Measurements from ENCODE around the gene MALAT1. TPM values are rescaled to one million over a fixed set of nuclear protein-coding genes. Genes with fewer than 3 reads are reported as not detected.
"Not testable (repeated sequence)": the region's sequence is repeated elsewhere in the genome, so short reads cannot be mapped to it uniquely, and the experiment has no call there.

Gene MALAT1
- 100 to 1,000 TPM; 155 to 454 (median 226) TPM for polyA plus RNA-seq
- long read RNA-seq, donor 1, full-length matches to known transcripts: 3,107 of 3,107 reads
- long read RNA-seq, donor 1, partial matches to known transcripts: 0 of 3,107 reads
- long read RNA-seq, donor 1, other reads (novel, unspliced or antisense): 0 of 3,107 reads
- long read RNA-seq, donor 2, full-length matches to known transcripts: 995 of 995 reads
- long read RNA-seq, donor 2, partial matches to known transcripts: 0 of 995 reads
- long read RNA-seq, donor 2, other reads (novel, unspliced or antisense): 0 of 995 reads
- long read RNA-seq, donor 3, full-length matches to known transcripts: 2,394 of 2,394 reads
- long read RNA-seq, donor 3, partial matches to known transcripts: 0 of 2,394 reads
- long read RNA-seq, donor 3, other reads (novel, unspliced or antisense): 0 of 2,394 reads
- long read RNA-seq, donor 4, full-length matches to known transcripts: 83 of 83 reads
- long read RNA-seq, donor 4, partial matches to known transcripts: 0 of 83 reads
- long read RNA-seq, donor 4, other reads (novel, unspliced or antisense): 0 of 83 reads
- long read RNA-seq, donor 5, full-length matches to known transcripts: 690 of 690 reads
- long read RNA-seq, donor 5, partial matches to known transcripts: 0 of 690 reads
- long read RNA-seq, donor 5, other reads (novel, unspliced or antisense): 0 of 690 reads
- long read RNA-seq, donor 6, full-length matches to known transcripts: 1,282 of 1,282 reads
- long read RNA-seq, donor 6, partial matches to known transcripts: 0 of 1,282 reads
- long read RNA-seq, donor 6, other reads (novel, unspliced or antisense): 0 of 1,282 reads
- long read RNA-seq, donor 7: 0 reads
- long read RNA-seq, donor 8, full-length matches to known transcripts: 306 of 306 reads
- long read RNA-seq, donor 8, partial matches to known transcripts: 0 of 306 reads
- long read RNA-seq, donor 8, other reads (novel, unspliced or antisense): 0 of 306 reads
- long read RNA-seq, donor 9, full-length matches to known transcripts: 923 of 923 reads
- long read RNA-seq, donor 9, partial matches to known transcripts: 0 of 923 reads
- long read RNA-seq, donor 9, other reads (novel, unspliced or antisense): 0 of 923 reads
- long read RNA-seq, donor 10, full-length matches to known transcripts: 2,600 of 2,600 reads
- long read RNA-seq, donor 10, partial matches to known transcripts: 0 of 2,600 reads
- long read RNA-seq, donor 10, other reads (novel, unspliced or antisense): 0 of 2,600 reads

DNA sequence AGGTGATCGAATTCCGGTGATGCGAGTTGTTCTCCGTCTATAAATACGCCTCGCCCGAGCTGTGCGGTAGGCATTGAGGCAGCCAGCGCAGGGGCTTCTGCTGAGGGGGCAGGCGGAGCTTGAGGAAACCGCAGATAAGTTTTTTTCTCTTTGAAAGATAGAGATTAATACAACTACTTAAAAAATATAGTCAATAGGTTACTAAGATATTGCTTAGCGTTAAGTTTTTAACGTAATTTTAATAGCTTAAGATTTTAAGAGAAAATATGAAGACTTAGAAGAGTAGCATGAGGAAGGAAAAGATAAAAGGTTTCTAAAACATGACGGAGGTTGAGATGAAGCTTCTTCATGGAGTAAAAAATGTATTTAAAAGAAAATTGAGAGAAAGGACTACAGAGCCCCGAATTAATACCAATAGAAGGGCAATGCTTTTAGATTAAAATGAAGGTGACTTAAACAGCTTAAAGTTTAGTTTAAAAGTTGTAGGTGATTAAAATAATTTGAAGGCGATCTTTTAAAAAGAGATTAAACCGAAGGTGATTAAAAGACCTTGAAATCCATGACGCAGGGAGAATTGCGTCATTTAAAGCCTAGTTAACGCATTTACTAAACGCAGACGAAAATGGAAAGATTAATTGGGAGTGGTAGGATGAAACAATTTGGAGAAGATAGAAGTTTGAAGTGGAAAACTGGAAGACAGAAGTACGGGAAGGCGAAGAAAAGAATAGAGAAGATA lies at the start of gene MALAT1:
TSS of gene MALAT1 (plus strand) at position 69 of the 736 bp plus-strand sequence.
- Histone ChIP-seq H3K27ac (ENCODE audit: low read depth in 1 of 3, low read length in 2 of 3) (peak within 1 kb of the TSS; percentile 95 to 99 (median 99)), H3K4me3 (ENCODE audit: low read depth in 1 of 3, low read length in 3 of 3) (peak within 1 kb of the TSS; percentile 83 to 88 (median 84)), H3K36me3 (ENCODE audit: control insufficient read depth in 3 of 3, insufficient read depth in 2 of 3, low read depth in 1 of 3, low read length in 3 of 3) (peaks cover 6 to 13% (median 12%) of the 10 kb centered on the region in 3 donors), H3K9me3 (ENCODE audit: control insufficient read depth in 2 of 2, insufficient read depth in 1 of 2, low read depth in 1 of 2, low read length in 1 of 2) (no peaks in the 10 kb centered on the region), H3K27me3 (ENCODE audit: control insufficient read depth in 3 of 3, insufficient read depth in 3 of 3, low read length in 3 of 3) (no peaks in the 10 kb centered on the region), H3K4me1 (ENCODE audit: control insufficient read depth in 3 of 3, insufficient read depth in 2 of 3, low read depth in 1 of 3, low read length in 2 of 3) (peaks cover 0 to 18% (median 7%) of the 10 kb centered on the region in 3 donors)
- 0 to 1% (median 0%) methylated on average over 24 of the region's 24 CpGs for whole genome bisulfite sequencing, 3 donors
- DNase-seq: peak; percentile 91 to 97
- no peak for FAIRE-seq

GRCh38 chr11:65451301-65451700 lies 47.5 kb upstream of the MALAT1 start:
- H3K27ac ChIP-seq (ENCODE audit: low read depth in 1 of 3, low read length in 2 of 3); DNase-seq; H3K27me3 ChIP-seq (ENCODE audit: control insufficient read depth in 3 of 3, insufficient read depth in 3 of 3, low read length in 3 of 3); FAIRE-seq; H3K4me1 ChIP-seq (ENCODE audit: control insufficient read depth in 3 of 3, insufficient read depth in 2 of 3, low read depth in 1 of 3, low read length in 2 of 3); H3K36me3 ChIP-seq (ENCODE audit: control insufficient read depth in 3 of 3, insufficient read depth in 2 of 3, low read depth in 1 of 3, low read length in 3 of 3); H3K9me3 ChIP-seq (ENCODE audit: control insufficient read depth in 2 of 2, insufficient read depth in 1 of 2, low read depth in 1 of 2, low read length in 1 of 2); H3K4me3 ChIP-seq (ENCODE audit: low read depth in 1 of 3, low read length in 3 of 3): not testable (repeated sequence)
- WGBS, 3 donors: 80 to 90% methylated on average over 3 to 19 of the region's 30 CpGs; no CpG with 5 or more reads in 1 of the 3 donors

GRCh38 chr11:65452259-65452658 lies 46.6 kb upstream of the MALAT1 start:
- H3K4me3 ChIP-seq (ENCODE audit: low read depth in 1 of 3, low read length in 3 of 3); H3K4me1 ChIP-seq (ENCODE audit: control insufficient read depth in 3 of 3, insufficient read depth in 2 of 3, low read depth in 1 of 3, low read length in 2 of 3); H3K36me3 ChIP-seq (ENCODE audit: control insufficient read depth in 3 of 3, insufficient read depth in 2 of 3, low read depth in 1 of 3, low read length in 3 of 3); FAIRE-seq; DNase-seq; H3K9me3 ChIP-seq (ENCODE audit: control insufficient read depth in 2 of 2, insufficient read depth in 1 of 2, low read depth in 1 of 2, low read length in 1 of 2); H3K27me3 ChIP-seq (ENCODE audit: control insufficient read depth in 3 of 3, insufficient read depth in 3 of 3, low read length in 3 of 3): not testable (repeated sequence)
- peak overlapping the region in 1 of 3 donors; percentile 82 for H3K27ac ChIP-seq (ENCODE audit: low read depth in 1 of 3, low read length in 2 of 3)
- 43 to 67% (median 57%) methylated on average over 1 to 3 of the region's 3 CpGs for WGBS, 3 donors

- DNase-seq: peak in 1 of 2 donors; percentile 21
- Histone ChIP-seq H3K9me3 (ENCODE audit: control insufficient read depth in 2 of 2, insufficient read depth in 1 of 2, low read depth in 1 of 2, low read length in 1 of 2) (peaks cover 0 to 6% of the 10 kb centered on the region in 2 donors), H3K27me3 (ENCODE audit: control insufficient read depth in 3 of 3, insufficient read depth in 3 of 3, low read length in 3 of 3) (no peaks in the 10 kb centered on the region), H3K4me1 (ENCODE audit: control insufficient read depth in 3 of 3, insufficient read depth in 2 of 3, low read depth in 1 of 3, low read length in 2 of 3) (peaks cover 0 to 6% (median 3%) of the 10 kb centered on the region in 3 donors), H3K27ac (ENCODE audit: low read depth in 1 of 3, low read length in 2 of 3) (peak overlapping the region in 1 of 3 donors; percentile 82), H3K4me3 (ENCODE audit: low read depth in 1 of 3, low read length in 3 of 3) (no peak overlapping the region), H3K36me3 (ENCODE audit: control insufficient read depth in 3 of 3, insufficient read depth in 2 of 3, low read depth in 1 of 3, low read length in 3 of 3) (no peaks in the 10 kb centered on the region)
- FAIRE-seq: no peak
- 64 to 82% (median 80%) methylated on average over 8 of the region's 8 CpGs for WGBS, 3 donors
Measured at GRCh38 chr11:65452806-65453490, 45.9 kb upstream of the MALAT1 start.

- Histone ChIP-seq H3K36me3 (ENCODE audit: control insufficient read depth in 3 of 3, insufficient read depth in 2 of 3, low read depth in 1 of 3, low read length in 3 of 3) (no peaks in the 10 kb centered on the region), H3K4me1 (ENCODE audit: control insufficient read depth in 3 of 3, insufficient read depth in 2 of 3, low read depth in 1 of 3, low read length in 2 of 3) (peaks cover 0 to 6% (median 3%) of the 10 kb centered on the region in 3 donors), H3K9me3 (ENCODE audit: control insufficient read depth in 2 of 2, insufficient read depth in 1 of 2, low read depth in 1 of 2, low read length in 1 of 2) (peaks cover 0 to 3% of the 10 kb centered on the region in 2 donors), H3K27ac (ENCODE audit: low read depth in 1 of 3, low read length in 2 of 3) (peak overlapping the region in 2 of 3 donors; percentile 24 to 85), H3K27me3 (ENCODE audit: control insufficient read depth in 3 of 3, insufficient read depth in 3 of 3, low read length in 3 of 3) (no peaks in the 10 kb centered on the region), H3K4me3 (ENCODE audit: low read depth in 1 of 3, low read length in 3 of 3) (peak overlapping the region in 2 of 3 donors; percentile 42 to 70)
- 67 to 80% (median 72%) methylated on average over 10 of the region's 10 CpGs for WGBS, 3 donors
- DNase-seq: no peak
- no peak for FAIRE-seq
Measured at GRCh38 chr11:65454311-65454695, 44.5 kb upstream of the MALAT1 start.

- H3K4me3 ChIP-seq (ENCODE audit: low read depth in 1 of 3, low read length in 3 of 3): peak overlapping the region; percentile 26 to 70 (median 42)
- WGBS, 3 donors: 4 to 9% (median 5%) methylated on average over 44 to 47 of the region's 47 CpGs
- H3K4me1 ChIP-seq (ENCODE audit: control insufficient read depth in 3 of 3, insufficient read depth in 2 of 3, low read depth in 1 of 3, low read length in 2 of 3): peaks cover 0 to 6% (median 3%) of the 10 kb centered on the region in 3 donors
- H3K27ac ChIP-seq (ENCODE audit: low read depth in 1 of 3, low read length in 2 of 3): peak overlapping the region; percentile 24 to 85 (median 79)
- H3K36me3 ChIP-seq (ENCODE audit: control insufficient read depth in 3 of 3, insufficient read depth in 2 of 3, low read depth in 1 of 3, low read length in 3 of 3): no peaks in the 10 kb centered on the region
- peaks cover 0 to 3% of the 10 kb centered on the region in 2 donors for H3K9me3 ChIP-seq (ENCODE audit: control insufficient read depth in 2 of 2, insufficient read depth in 1 of 2, low read depth in 1 of 2, low read length in 1 of 2)
- no peaks in the 10 kb centered on the region for H3K27me3 ChIP-seq (ENCODE audit: control insufficient read depth in 3 of 3, insufficient read depth in 3 of 3, low read length in 3 of 3)
- no peak for FAIRE-seq
- DNase-seq: peak; percentile 87 to 94
Measured at GRCh38 chr11:65454696-65455456, 44.0 kb upstream of the MALAT1 start.

DNA sequence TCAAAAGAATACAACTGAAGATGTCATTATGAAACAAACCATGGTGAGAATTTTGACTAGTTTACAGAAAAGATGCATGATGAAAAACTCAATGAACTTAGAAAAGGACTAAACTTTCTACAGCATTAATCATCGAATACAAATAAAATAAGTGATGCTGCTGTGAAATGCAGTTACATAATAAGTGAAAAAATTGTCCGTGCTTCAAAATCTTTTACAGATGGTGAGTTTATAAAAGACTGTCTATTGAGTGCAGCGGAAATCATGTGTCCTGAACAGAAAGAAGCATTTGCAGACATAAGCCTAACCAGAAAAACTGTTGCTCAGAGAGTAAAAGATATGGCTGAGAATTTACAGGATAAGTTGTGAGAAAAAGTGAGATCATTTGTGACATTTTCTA lies 42.4 kb upstream of the MALAT1 start:
- FAIRE-seq: no peak

More for the DNA sequence above, 42.4 kb upstream of the MALAT1 start:
- H3K9me3 ChIP-seq (ENCODE audit: control insufficient read depth in 2 of 2, insufficient read depth in 1 of 2, low read depth in 1 of 2, low read length in 1 of 2): peaks cover 0 to 3% of the 10 kb centered on the region in 2 donors
- no peaks in the 10 kb centered on the region for H3K27me3 ChIP-seq (ENCODE audit: control insufficient read depth in 3 of 3, insufficient read depth in 3 of 3, low read length in 3 of 3)
- no peak for DNase-seq
- no peak overlapping the region for H3K27ac ChIP-seq (ENCODE audit: low read depth in 1 of 3, low read length in 2 of 3)
- no peaks in the 10 kb centered on the region for H3K36me3 ChIP-seq (ENCODE audit: control insufficient read depth in 3 of 3, insufficient read depth in 2 of 3, low read depth in 1 of 3, low read length in 3 of 3)
- WGBS, 3 donors: 84 to 91% (median 89%) methylated on average over 3 of the region's 3 CpGs
- H3K4me3 ChIP-seq (ENCODE audit: low read depth in 1 of 3, low read length in 3 of 3): no peak overlapping the region
- H3K4me1 ChIP-seq (ENCODE audit: control insufficient read depth in 3 of 3, insufficient read depth in 2 of 3, low read depth in 1 of 3, low read length in 2 of 3): peaks cover 0 to 6% (median 3%) of the 10 kb centered on the region in 3 donors
